SU-DHL-6 (cell line): ENCODE results near the gene CHEK2.
A peak's percentile ranks its signal among the peaks of the same experiment; 100 is the strongest.
"Not testable (repeated sequence)": the region's sequence is repeated elsewhere in the genome, so short reads cannot be mapped to it uniquely, and the experiment has no call there.

Source experiments
- H2AFZ ChIP-seq: fragments of 200-600 bp; sonication (generic); 2 replicates; pipeline ENCODE4 v1.6.1; 2014; ENCODE audit warnings: low read depth, mild to moderate bottlenecking, moderate library complexity, mixed read lengths, antibody characterized with exemption, low read length; ENCODE audit not compliant: severe bottlenecking
- H3F3A ChIP-seq: fragments of 200-600 bp; shearing (Covaris generic); 2 replicates; pipeline ENCODE4 v1.6.0; 2016; ENCODE audit warnings: antibody characterized with exemption, mild to moderate bottlenecking; ENCODE audit not compliant: insufficient read depth
- H3K27ac ChIP-seq: fragments of 200-600 bp; sonication (generic); 2 replicates; pipeline ENCODE4 v1.5.1; 2016; ENCODE audit warnings: low read depth, mild to moderate bottlenecking, low read length, moderate library complexity, mixed read lengths
- H3K27me3 ChIP-seq: fragments of 200-600 bp; sonication (generic), shearing (Covaris generic); 2 replicates; pipeline ENCODE4 v1.6.0; 2014; ENCODE audit warnings: mild to moderate bottlenecking, low read length
- H3K36me3 ChIP-seq: fragments of 200-600 bp; sonication (generic); 2 replicates; pipeline ENCODE4 v1.6.1; 2014; ENCODE audit warnings: mild to moderate bottlenecking, low read length, mixed read lengths
- H3K4me2 ChIP-seq: fragments of 300-600, 200-600 bp; shearing (Covaris generic), sonication (generic); 2 replicates; pipeline ENCODE4 v1.6.0; 2014; ENCODE audit warnings: low read length, low read depth, mild to moderate bottlenecking; ENCODE audit not compliant: poor library complexity, severe bottlenecking
- H3K4me3 ChIP-seq: fragments of 200-600 bp; sonication (generic); 2 replicates; pipeline ENCODE4 v1.5.1; 2014; ENCODE audit warnings: antibody characterized with exemption, low read length, mild to moderate bottlenecking, mixed read lengths; ENCODE audit not compliant: insufficient read depth, poor library complexity, severe bottlenecking
- H3K79me2 ChIP-seq: fragments of 200-600 bp; sonication (generic); 2 replicates; pipeline ENCODE4 v1.6.1; 2014; ENCODE audit warnings: mild to moderate bottlenecking, low read length, moderate library complexity; ENCODE audit not compliant: insufficient read depth
- H3K9ac ChIP-seq: fragments of 200-600 bp; sonication (generic); 2 replicates; pipeline ENCODE4 v1.7.0; 2014; ENCODE audit warnings: mild to moderate bottlenecking, low read length
- H3K9me2 ChIP-seq: fragments of 200-600 bp; sonication (generic); replicated peaks from 2 replicates; pipeline ENCODE4 v1.6.1; 2014; ENCODE audit warnings: low read length; ENCODE audit not compliant: insufficient read depth
- H3K9me3 ChIP-seq: fragments of 200-600 bp; sonication (generic); 2 replicates; pipeline ENCODE4 v1.6.1; 2014; ENCODE audit warnings: low read length, mixed read lengths; ENCODE audit not compliant: insufficient read depth
- H4K20me1 ChIP-seq: fragments of 200-600 bp; sonication (generic); 2 replicates; pipeline ENCODE4 v1.6.1; 2014; ENCODE audit warnings: low read depth, mild to moderate bottlenecking, antibody characterized with exemption, low read length, moderate library complexity, mixed read lengths
- CTCF ChIP-seq: fragments of 200-600 bp; sonication (generic); IDR thresholded peaks from one replicate; pipeline ENCODE4 v1.5.1; 2017; ENCODE audit warnings: antibody characterized with exemption, mild to moderate bottlenecking, low read length, moderate library complexity; ENCODE audit not compliant: insufficient read depth, poor library complexity, severe bottlenecking
- EZH2phosphoT487 ChIP-seq: fragments of 200-600 bp; sonication (generic), shearing (Covaris generic); conservative IDR thresholded peaks from 2 replicates; pipeline ENCODE4 v1.6.1; 2018; ENCODE audit warnings: mild to moderate bottlenecking, antibody characterized with exemption, low read length, moderate library complexity, mixed read lengths

Gene CHEK2

DNA sequence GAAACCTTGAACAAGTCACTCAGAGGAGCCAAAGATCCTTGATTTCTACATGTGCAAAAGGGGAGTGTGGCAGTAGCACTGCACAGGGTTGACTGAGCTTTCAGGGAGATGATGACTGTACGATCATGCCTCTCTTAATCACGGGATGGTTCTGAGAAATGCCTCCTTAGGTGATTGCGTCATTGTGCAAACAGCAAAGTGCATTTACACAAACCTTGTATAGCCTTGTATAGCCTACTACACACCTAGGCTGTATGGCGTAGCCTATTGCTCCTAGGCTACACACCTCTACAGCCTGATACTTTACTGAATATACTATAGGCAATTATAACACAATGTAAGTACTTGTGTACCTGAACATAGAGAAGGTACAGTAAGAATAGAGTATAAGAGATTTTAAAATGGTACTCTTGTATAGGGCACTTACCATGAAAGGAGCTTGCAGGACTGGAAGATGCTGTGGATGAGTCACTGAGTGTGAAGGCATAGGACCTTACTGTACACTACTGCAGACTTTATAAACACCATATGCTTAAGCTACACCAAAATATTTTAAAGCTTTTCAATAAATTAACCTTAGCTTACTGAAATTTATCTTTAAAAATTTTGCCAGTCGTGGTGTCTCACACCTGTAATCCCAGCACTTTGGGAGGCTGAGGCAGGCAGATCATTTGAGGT is 60.7 kb downstream of the CHEK2 start:
- not testable (repeated sequence) for H2AFZ ChIP-seq, H3K9me2 ChIP-seq, H3K36me3 ChIP-seq, H3K9ac ChIP-seq, H3K9me3 ChIP-seq, H4K20me1 ChIP-seq, H3K27ac ChIP-seq, H3F3A ChIP-seq, H3K27me3 ChIP-seq, H3K4me3 ChIP-seq, H3K4me2 ChIP-seq, H3K79me2 ChIP-seq

- not testable (repeated sequence) for H3K27me3 ChIP-seq, H4K20me1 ChIP-seq, H3K79me2 ChIP-seq, H3K9me2 ChIP-seq, H3K36me3 ChIP-seq, H3K9ac ChIP-seq, H3K27ac ChIP-seq, H3K9me3 ChIP-seq, H3F3A ChIP-seq, H3K4me3 ChIP-seq, H2AFZ ChIP-seq
- H3K4me2 ChIP-seq = peak within 1 kb of the TSS; percentile 29
Observed at GRCh38 chr22:28679611-28680287, 61.9 kb downstream of the CHEK2 start, which contains the start of gene TTC28. Gene TTC28, minus strand, starts transcription at chr22:28679840. Its CDS starts 117 bp downstream, at chr22:28679723.

- not testable (repeated sequence) for H3K27ac ChIP-seq, H4K20me1 ChIP-seq, H3K9me3 ChIP-seq, H3K36me3 ChIP-seq, H3K27me3 ChIP-seq, H3K9ac ChIP-seq, H3K9me2 ChIP-seq, H2AFZ ChIP-seq, H3K4me3 ChIP-seq, H3K79me2 ChIP-seq, H3F3A ChIP-seq
- peak overlapping the region; percentile 29 for H3K4me2 ChIP-seq
Observed at GRCh38 chr22:28678778-28679610, 62.6 kb downstream of the CHEK2 start.

- H3K79me2 ChIP-seq, H3K9ac ChIP-seq, H3K4me3 ChIP-seq, H3K27me3 ChIP-seq, H3K27ac ChIP-seq, H3K36me3 ChIP-seq, H2AFZ ChIP-seq, H4K20me1 ChIP-seq, H3F3A ChIP-seq, H3K4me2 ChIP-seq, H3K9me2 ChIP-seq, H3K9me3 ChIP-seq: not testable (repeated sequence)
Observed at GRCh38 chr22:28678170-28678569, 63.5 kb downstream of the CHEK2 start.

DNA sequence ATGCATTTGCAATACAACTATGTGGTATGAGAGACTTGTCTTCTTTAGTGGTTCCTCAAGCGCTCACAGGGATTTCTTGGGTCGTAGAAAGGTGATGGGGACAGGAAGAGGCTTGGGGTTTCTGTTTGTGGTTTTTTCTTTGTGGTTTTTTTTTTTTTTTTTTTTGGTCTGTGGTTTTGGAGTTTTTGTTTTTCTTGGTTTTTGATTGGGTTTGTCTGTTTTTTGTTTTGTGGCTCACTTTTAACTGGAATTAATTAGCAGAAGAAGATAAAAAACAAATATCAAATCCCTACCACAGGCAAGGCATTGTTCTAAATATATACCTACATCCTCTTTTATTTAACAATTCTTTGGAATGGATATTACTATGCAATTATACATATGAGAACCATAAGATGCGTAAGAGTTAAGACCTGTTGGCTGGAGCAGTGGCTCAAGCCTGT is 67.5 kb downstream of the CHEK2 start:
- H3K4me3 ChIP-seq = no peak overlapping the region
- no peaks in the 10 kb centered on the region for H3K9me2 ChIP-seq
- TF ChIP-seq EZH2phosphoT487 (no peak), CTCF (no peak)
- peaks cover 4% of the 10 kb centered on the region; the same call in 1 of the 2 replicates for H3K9me3 ChIP-seq
- no peaks in the 10 kb centered on the region for H3K27me3 ChIP-seq
- no peak overlapping the region for H3K9ac ChIP-seq
- H3K4me2 ChIP-seq = no peak overlapping the region
- H3K36me3 ChIP-seq = no peaks in the 10 kb centered on the region
- H4K20me1 ChIP-seq = no peaks in the 10 kb centered on the region
- H3K27ac ChIP-seq = no peak overlapping the region
- no peaks in the 10 kb centered on the region for H3K79me2 ChIP-seq
- no peak overlapping the region for H2AFZ ChIP-seq
- H3F3A ChIP-seq = peaks cover 4% of the 10 kb centered on the region
